ENCODE data around the gene AGR2.

DNA sequence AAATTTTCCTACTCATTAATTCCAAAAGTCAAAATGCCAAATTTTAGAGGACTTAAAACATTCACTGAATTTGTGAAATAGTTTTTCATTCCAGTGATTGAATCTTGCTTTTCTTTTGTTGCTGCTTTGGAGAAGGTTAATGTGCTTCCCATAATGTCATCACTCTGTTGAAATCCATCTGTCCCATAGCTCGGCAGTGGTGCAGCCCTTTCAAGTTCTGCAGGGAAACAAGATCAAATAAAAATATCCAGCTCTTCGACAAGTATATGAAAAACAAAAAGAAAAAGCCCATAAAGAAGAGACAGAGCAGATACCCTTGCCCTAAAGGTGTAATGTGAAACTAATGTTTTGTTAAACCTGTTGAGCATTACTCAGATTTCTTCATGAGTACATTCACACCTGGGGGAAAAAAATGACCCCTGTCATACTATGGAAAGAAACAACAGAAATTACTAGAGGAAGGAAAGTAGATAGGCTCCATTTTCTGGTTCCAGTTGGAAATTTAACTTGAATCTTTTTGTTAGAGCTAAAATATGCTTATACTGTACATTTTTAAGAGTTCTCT is 41.9 kb upstream of the AGR2 start:
- TF ChIP-seq POLR2A (IDR thresholded peaks at IDR 0.05; ENCODE audit: low read depth, low read length) (no peak), TAF1 (IDR thresholded peaks at IDR 0.05; ENCODE audit: low read depth, low read length) (no peak), POLR2AphosphoS5 (IDR thresholded peaks at IDR 0.05; ENCODE audit: low read depth, low read length) (no peak)

Measured in GM12891 (cell line).